ENCODE results near the gene PPP2R3A.

The PPP2R3A gene

DNA sequence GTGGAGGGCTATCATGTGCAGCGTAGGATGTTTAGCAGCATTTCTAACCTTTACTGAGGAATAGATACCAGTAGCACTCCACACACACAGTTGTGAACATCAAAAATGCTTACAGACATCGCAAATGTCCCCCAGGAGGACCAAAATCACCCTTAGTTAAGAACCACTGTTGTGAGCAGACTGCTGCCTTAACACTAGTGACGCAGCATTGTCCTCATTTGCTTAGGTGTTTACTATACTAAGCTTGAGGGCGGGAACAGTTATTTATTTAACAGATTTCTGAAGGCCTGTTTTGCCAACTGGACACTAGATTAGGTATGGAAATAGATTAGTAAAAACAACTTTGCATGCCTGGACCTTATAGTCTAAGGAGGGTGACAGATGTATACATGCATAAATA, 2.3 kb downstream of the PPP2R3A start:
- in situ Hi-C loops (cut with HindIII; ENCODE audit: low sequenced_read_pairs) = no loop called here

GRCh38 chr3:135970506-135971116, 5.1 kb downstream of the PPP2R3A start:
- no peak overlapping the region for H3K4me3 ChIP-seq (ENCODE audit: low read depth, low read length)
- no peak for DNase-seq (ENCODE audit: low read depth)
- TF ChIP-seq CTCF (IDR thresholded peaks at IDR 0.05; ENCODE audit: low read depth, low read length, missing control alignments) = no peak
- in situ Hi-C loops (cut with HindIII; ENCODE audit: low sequenced_read_pairs) = loop anchor here (5.0 kb wide), 1 partner anchor 82 kb away; no protein-coding TSS in a partner anchor

More for the DNA sequence above, 2.3 kb downstream of the PPP2R3A start:
- DNase-seq (ENCODE audit: low read depth) = no peak
- no peak for TF ChIP-seq CTCF (IDR thresholded peaks at IDR 0.05; ENCODE audit: low read depth, low read length, missing control alignments)
- H3K4me3 ChIP-seq (ENCODE audit: low read depth, low read length) = no peak overlapping the region

GRCh38 chr3:135973841-135974240, 8.3 kb downstream of the PPP2R3A start:
- no peak for TF ChIP-seq CTCF (IDR thresholded peaks at IDR 0.05; ENCODE audit: low read depth, low read length, missing control alignments)
- in situ Hi-C loops (cut with HindIII; ENCODE audit: low sequenced_read_pairs) = loop anchor here (5.0 kb wide), 1 partner anchor 78 kb away; no protein-coding TSS in a partner anchor
- H3K4me3 ChIP-seq (ENCODE audit: low read depth, low read length) = no peak overlapping the region
- DNase-seq (ENCODE audit: low read depth) = no peak

GRCh38 chr3:135975053-135975452, 9.5 kb downstream of the PPP2R3A start:
- H3K4me3 ChIP-seq (ENCODE audit: low read depth, low read length) = no peak overlapping the region
- no peak for TF ChIP-seq CTCF (IDR thresholded peaks at IDR 0.05; ENCODE audit: low read depth, low read length, missing control alignments)
- no peak for DNase-seq (ENCODE audit: low read depth)
- in situ Hi-C loops (cut with HindIII; ENCODE audit: low sequenced_read_pairs) = no loop called here

DNA sequence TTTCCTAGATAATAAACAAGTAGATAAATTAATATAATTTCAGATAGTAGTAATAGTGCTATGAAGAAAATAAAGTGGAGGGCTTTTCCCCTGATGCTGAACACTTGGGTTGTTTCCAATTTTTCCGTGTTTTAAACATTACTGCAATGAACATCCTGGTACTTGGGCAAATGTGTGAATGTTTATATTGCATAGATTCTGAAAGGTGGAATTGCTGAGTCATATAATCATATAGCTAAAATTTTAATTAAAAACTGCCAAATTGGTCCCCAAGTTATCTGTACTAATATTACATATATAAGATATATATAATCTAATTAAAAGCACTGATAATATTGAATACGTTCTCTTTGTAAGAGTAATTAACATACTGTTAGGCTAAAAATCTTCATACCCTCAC, 10.0 kb downstream of the PPP2R3A start:
- TF ChIP-seq CTCF (IDR thresholded peaks at IDR 0.05; ENCODE audit: low read depth, low read length, missing control alignments) = no peak
- H3K4me3 ChIP-seq (ENCODE audit: low read depth, low read length) = no peak overlapping the region
- in situ Hi-C loops (cut with HindIII; ENCODE audit: low sequenced_read_pairs) = no loop called here
- no peak for DNase-seq (ENCODE audit: low read depth)

- in situ Hi-C loops (cut with HindIII; ENCODE audit: low sequenced_read_pairs) = no loop called here
- no peak for TF ChIP-seq CTCF (IDR thresholded peaks at IDR 0.05; ENCODE audit: low read depth, low read length, missing control alignments)
- no peak for DNase-seq (ENCODE audit: low read depth)
- no peak overlapping the region for H3K4me3 ChIP-seq (ENCODE audit: low read depth, low read length)
Measured at GRCh38 chr3:135980343-135980742, 14.8 kb downstream of the PPP2R3A start.
